HCT116 (cell line): ENCODE data around the gene PGGHG.

Experiments
- EZH2 ChIP-seq: fragments of 200-600 bp; sonication (generic); IDR thresholded peaks from 2 replicates; pipeline ENCODE4 v1.6.1; 2017; ENCODE audit warnings: antibody characterized with exemption, mixed run types
- FOSL1 ChIP-seq: IDR thresholded peaks from 2 replicates; pipeline ENCODE4 v1.6.1; 2012; ENCODE audit warnings: low read depth
- POLR2A ChIP-seq: IDR thresholded peaks from 2 replicates; pipeline ENCODE4 v1.7.0; 2011; ENCODE audit warnings: borderline replicate concordance; ENCODE audit not compliant: insufficient read depth, insufficient read length; ENCODE audit errors: extremely low read depth
- RAD21 ChIP-seq: IDR thresholded peaks from 2 replicates; pipeline ENCODE4 v1.6.1; 2012; ENCODE audit warnings: low read depth, mild to moderate bottlenecking
- REST ChIP-seq: IDR thresholded peaks from 2 replicates; pipeline ENCODE4 v1.6.1; 2012; ENCODE audit warnings: low read depth
- SIN3A ChIP-seq: IDR thresholded peaks from 2 replicates; pipeline ENCODE4 v1.6.1; 2012; ENCODE audit warnings: low read depth
- SRF ChIP-seq: IDR thresholded peaks from 2 replicates; pipeline ENCODE4 v1.6.1; 2012; ENCODE audit warnings: low read depth
- ZNF274 ChIP-seq: fragments of 200-500 bp; sonication (Bioruptor generic); IDR thresholded peaks from 2 replicates; pipeline ENCODE4 v1.6.1; 2014; ENCODE audit warnings: mild to moderate bottlenecking, low read depth, low read length, inconsistent platforms
- TF ChIP-seq, protein P1 (sequence below), 3 experiments: fragments of 200-600 bp in 1 of 3; sonication (generic) in 1 of 3; IDR thresholded peaks in 2 of 3; conservative IDR thresholded peaks in 1 of 3; 2 replicates each; pipeline ENCODE4 v1.5.1; 2012 to 2017; ENCODE audit warnings: low read depth in 2 of 3, low read length in 2 of 3, antibody characterized with exemption in 1 of 3, borderline replicate concordance in 1 of 3, control low read depth in 1 of 3, mild to moderate bottlenecking in 1 of 3, mixed read lengths in 1 of 3, mixed run types in 1 of 3, moderate library complexity in 1 of 3; ENCODE audit not compliant: insufficient read depth in 1 of 3

DNA sequence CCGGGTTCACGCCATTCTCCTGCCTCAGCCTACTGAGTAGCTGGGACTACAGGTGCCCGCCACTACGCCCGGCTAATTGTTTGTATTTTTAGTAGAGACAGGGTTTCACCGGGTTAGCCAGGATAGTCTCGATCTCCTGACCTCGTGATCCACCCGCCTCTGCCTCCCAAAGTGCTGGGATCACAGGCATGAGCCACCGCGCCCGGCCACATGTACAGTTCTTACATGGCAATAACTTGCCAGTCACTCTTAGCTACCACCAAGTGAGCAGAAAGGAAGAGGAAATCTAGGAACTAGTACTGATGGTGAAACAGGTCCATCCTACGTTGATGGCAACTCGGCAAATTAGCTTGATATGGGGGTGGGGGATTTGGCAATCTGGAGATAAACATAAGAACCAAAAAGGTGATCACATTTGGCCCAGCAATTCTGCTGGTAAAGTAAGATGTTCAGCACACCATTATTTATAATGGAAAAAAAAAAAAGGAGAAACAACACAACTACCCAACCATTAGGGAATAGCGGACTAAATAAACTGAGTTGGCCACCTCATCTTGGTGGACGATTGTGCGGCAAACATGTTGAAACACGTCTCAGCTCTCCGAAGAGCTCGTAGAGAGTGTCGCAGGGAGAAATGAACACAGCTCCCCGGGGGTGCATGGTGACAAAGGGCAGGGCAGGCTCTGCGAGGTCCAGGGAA is 5.4 kb upstream of the PGGHG start:
- TF ChIP-seq POLR2A (no peak), EZH2 (no peak), RAD21 (no peak), FOSL1 (no peak), SIN3A (no peak), ZNF274 (no peak), REST (no peak), SRF (no peak)
- TF ChIP-seq, protein P1, sequence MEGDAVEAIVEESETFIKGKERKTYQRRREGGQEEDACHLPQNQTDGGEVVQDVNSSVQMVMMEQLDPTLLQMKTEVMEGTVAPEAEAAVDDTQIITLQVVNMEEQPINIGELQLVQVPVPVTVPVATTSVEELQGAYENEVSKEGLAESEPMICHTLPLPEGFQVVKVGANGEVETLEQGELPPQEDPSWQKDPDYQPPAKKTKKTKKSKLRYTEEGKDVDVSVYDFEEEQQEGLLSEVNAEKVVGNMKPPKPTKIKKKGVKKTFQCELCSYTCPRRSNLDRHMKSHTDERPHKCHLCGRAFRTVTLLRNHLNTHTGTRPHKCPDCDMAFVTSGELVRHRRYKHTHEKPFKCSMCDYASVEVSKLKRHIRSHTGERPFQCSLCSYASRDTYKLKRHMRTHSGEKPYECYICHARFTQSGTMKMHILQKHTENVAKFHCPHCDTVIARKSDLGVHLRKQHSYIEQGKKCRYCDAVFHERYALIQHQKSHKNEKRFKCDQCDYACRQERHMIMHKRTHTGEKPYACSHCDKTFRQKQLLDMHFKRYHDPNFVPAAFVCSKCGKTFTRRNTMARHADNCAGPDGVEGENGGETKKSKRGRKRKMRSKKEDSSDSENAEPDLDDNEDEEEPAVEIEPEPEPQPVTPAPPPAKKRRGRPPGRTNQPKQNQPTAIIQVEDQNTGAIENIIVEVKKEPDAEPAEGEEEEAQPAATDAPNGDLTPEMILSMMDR (IDR thresholded peaks at IDR 0.05 in 2 of 3, conservative IDR thresholded peaks at IDR 0.05 in 1 of 3; ENCODE audit: borderline replicate concordance in 1 of 3, insufficient read depth in 1 of 3, low read depth in 2 of 3, low read length in 2 of 3) = no peak
